HepG2 (cell line): ENCODE measurements around the gene CIBAR2. TPM values are rescaled to one million over a fixed set of nuclear protein-coding genes. Genes with fewer than 3 reads are reported as not detected.

Source experiments
- ATF7 ChIP-seq, 2 experiments: fragments of 450-650 bp in 1 of 2; sonication (generic) in 1 of 2; formaldehyde crosslinking in 1 of 2; IDR thresholded peaks; 2 replicates each; pipeline versions ENCODE4 v1.4.0 to v1.6.1; 2016 to 2020; ENCODE audit warnings: antibody characterized with exemption in 1 of 2, mild to moderate bottlenecking in 1 of 2, missing genetic modification reagents in 1 of 2
- CBX5 ChIP-seq: sonication (generic); formaldehyde crosslinking; IDR thresholded peaks from 2 replicates; pipeline ENCODE4 v1.4.0; 2020; ENCODE audit warnings: missing genetic modification reagents, borderline replicate concordance
- CHCHD3 ChIP-seq: sonication (generic); formaldehyde crosslinking; IDR thresholded peaks from 2 replicates; pipeline ENCODE4 v1.8.0; 2022; ENCODE audit warnings: mild to moderate bottlenecking, missing genetic modification reagents, moderate library complexity
- CSRNP1 ChIP-seq: sonication (generic); formaldehyde crosslinking; IDR thresholded peaks from 2 replicates; pipeline ENCODE4 v1.8.1; 2023; ENCODE audit warnings: mild to moderate bottlenecking, missing genetic modification reagents
- DDIT3 ChIP-seq: sonication (generic); formaldehyde crosslinking; IDR thresholded peaks from 2 replicates; pipeline ENCODE4 v1.4.0; 2020; ENCODE audit warnings: mild to moderate bottlenecking, missing genetic modification reagents
- FOXO4 ChIP-seq: sonication (generic); formaldehyde crosslinking; conservative IDR thresholded peaks from 2 replicates; pipeline ENCODE4 v1.8.1; 2023; ENCODE audit warnings: missing genetic modification reagents
- HNRNPH1 ChIP-seq: fragments of 200-400 bp; formaldehyde crosslinking; optimal IDR thresholded peaks from 2 replicates; pipeline ENCODE3; 2017; ENCODE audit warnings: mild to moderate bottlenecking, low read depth, low read length
- IRF2 ChIP-seq: IDR thresholded peaks from 2 replicates; pipeline ENCODE4 v1.6.1; 2018; ENCODE audit warnings: missing genetic modification reagents, missing compliant biosample characterization
- NBN ChIP-seq: fragments of 450-650 bp; conservative IDR thresholded peaks from 2 replicates; pipeline ENCODE4 v1.6.1; 2017
- SNAPC4 ChIP-seq: sonication (generic); formaldehyde crosslinking; IDR thresholded peaks from 2 replicates; pipeline ENCODE4 v1.4.0; 2020; ENCODE audit warnings: mild to moderate bottlenecking, missing genetic modification reagents
- THAP7 ChIP-seq: sonication (generic); formaldehyde crosslinking; IDR thresholded peaks from 2 replicates; pipeline ENCODE4 v1.8.1; 2023; ENCODE audit warnings: mild to moderate bottlenecking, missing genetic modification reagents
- TOPORS ChIP-seq: sonication (generic); formaldehyde crosslinking; IDR thresholded peaks from 2 replicates; pipeline ENCODE4 v1.8.0; 2023; ENCODE audit warnings: mild to moderate bottlenecking, missing genetic modification reagents
- U2AF2 ChIP-seq: fragments of 200-400 bp; formaldehyde crosslinking; IDR thresholded peaks from 2 replicates; pipeline ENCODE4 v1.6.1; 2017; ENCODE audit warnings: low read depth, mild to moderate bottlenecking, low read length
- YEATS4 ChIP-seq: sonication (generic); formaldehyde crosslinking; IDR thresholded peaks from 2 replicates; pipeline ENCODE4 v1.4.0; 2020; ENCODE audit warnings: missing genetic modification reagents, borderline replicate concordance
- ZFP36L1 ChIP-seq: sonication (generic); formaldehyde crosslinking; IDR thresholded peaks from 2 replicates; pipeline ENCODE4 v1.8.0; 2022; ENCODE audit warnings: mild to moderate bottlenecking, missing genetic modification reagents, moderate library complexity
- ZFP82 ChIP-seq: sonication (generic); formaldehyde crosslinking; IDR thresholded peaks from 2 replicates; pipeline ENCODE4 v1.5.1; 2020; ENCODE audit warnings: mild to moderate bottlenecking, missing genetic modification reagents, borderline replicate concordance
- ZNF143 ChIP-seq: sonication (generic); formaldehyde crosslinking; IDR thresholded peaks from 2 replicates; pipeline ENCODE4 v1.4.0; 2020; ENCODE audit warnings: missing genetic modification reagents
- ZNF282 ChIP-seq: fragments of 450-650 bp; IDR thresholded peaks from 2 replicates; pipeline ENCODE4 v1.6.1; 2018; ENCODE audit not compliant: partially characterized antibody
- ZNF678 ChIP-seq: sonication (generic); formaldehyde crosslinking; IDR thresholded peaks from 2 replicates; pipeline ENCODE4 v1.4.0; 2020; ENCODE audit warnings: mild to moderate bottlenecking, missing genetic modification reagents
- polyA plus RNA-seq, 8 experiments: library from polyadenylated mRNA; depleted of rRNA in 3 of 8; stranded (reverse) in 7 of 8; unstranded in 1 of 8; fragments of >200 nt; fragmentation: Illumina TruSeq in 4 of 8; extraction: Trizol in 4 of 8; gene quantifications; 2 replicates each; pipeline versions ENCODE4 v1.2.1 to v1.2.3, GENCODE V29; 2011 to 2016; ENCODE audit warnings: low read depth in 4 of 8, missing spikeins in 1 of 8, mixed read lengths in 1 of 8; ENCODE audit not compliant: insufficient read depth in 1 of 8
- total RNA-seq, 5 experiments: library from RNA; depleted of rRNA; stranded (reverse); fragments of >200 nt; fragmentation: Illumina TruSeq; extraction: Trizol; gene quantifications; 2 replicates each; pipeline ENCODE4 v1.2.3, GENCODE V29; 2016; ENCODE audit warnings: low read depth in 1 of 5

Gene CIBAR2
- total and polyA plus RNA-seq, 2 of the 13 experiments (the other 11 are each of a cell fraction or from before 2014, with no cell fraction given) = not detected

GRCh38 chr16:85157813-85158742 lies 45.8 kb upstream of the CIBAR2 start (continued):
- TF ChIP-seq ZNF678 = peak; percentile 27; the same call in 1 of the 2 replicates
- TF ChIP-seq TOPORS (CRISPR knock-in tag) = no peak
- TF ChIP-seq THAP7 (CRISPR knock-in tag) = no peak
- no peak for TF ChIP-seq FOXO4 (CRISPR knock-in tag)
- TF ChIP-seq CHCHD3 = no peak
- TF ChIP-seq ATF7 (IDR thresholded peaks at IDR 0.05) = no peak
- TF ChIP-seq ATF7 (CRISPR knock-in tag; IDR thresholded peaks at IDR 0.05) = no peak
- no peak for TF ChIP-seq ZFP36L1
- TF ChIP-seq ZNF143 (CRISPR knock-in tag) = peak; percentile 96
- no peak for TF ChIP-seq ZFP82 (CRISPR knock-in tag)
- TF ChIP-seq SNAPC4 = no peak; the same call in 1 of the 2 replicates
- peak; percentile 71; the same call in 1 of the 2 replicates for TF ChIP-seq YEATS4 (CRISPR knock-in tag)
- no peak for TF ChIP-seq HNRNPH1
- no peak for TF ChIP-seq NBN
- TF ChIP-seq IRF2 (CRISPR knock-in tag) = peak; percentile 76; the same call in 1 of the 2 replicates
- no peak for TF ChIP-seq U2AF2
- no peak for TF ChIP-seq ZNF282
- TF ChIP-seq DDIT3 (CRISPR knock-in tag) = no peak; the same call in 1 of the 2 replicates
- peak; percentile 82; the same call in 1 of the 2 replicates for TF ChIP-seq CBX5
- TF ChIP-seq CSRNP1 (CRISPR knock-in tag) = no peak
